LoVo (cell line): ENCODE data around the gene IGLL5.

Experiments
- DNase-seq: peaks from one replicate; pipeline ENCODE4 v3.0.0-alpha.2; 2016; ENCODE audit warnings: low spot score

IGLL5 gene

DNA sequence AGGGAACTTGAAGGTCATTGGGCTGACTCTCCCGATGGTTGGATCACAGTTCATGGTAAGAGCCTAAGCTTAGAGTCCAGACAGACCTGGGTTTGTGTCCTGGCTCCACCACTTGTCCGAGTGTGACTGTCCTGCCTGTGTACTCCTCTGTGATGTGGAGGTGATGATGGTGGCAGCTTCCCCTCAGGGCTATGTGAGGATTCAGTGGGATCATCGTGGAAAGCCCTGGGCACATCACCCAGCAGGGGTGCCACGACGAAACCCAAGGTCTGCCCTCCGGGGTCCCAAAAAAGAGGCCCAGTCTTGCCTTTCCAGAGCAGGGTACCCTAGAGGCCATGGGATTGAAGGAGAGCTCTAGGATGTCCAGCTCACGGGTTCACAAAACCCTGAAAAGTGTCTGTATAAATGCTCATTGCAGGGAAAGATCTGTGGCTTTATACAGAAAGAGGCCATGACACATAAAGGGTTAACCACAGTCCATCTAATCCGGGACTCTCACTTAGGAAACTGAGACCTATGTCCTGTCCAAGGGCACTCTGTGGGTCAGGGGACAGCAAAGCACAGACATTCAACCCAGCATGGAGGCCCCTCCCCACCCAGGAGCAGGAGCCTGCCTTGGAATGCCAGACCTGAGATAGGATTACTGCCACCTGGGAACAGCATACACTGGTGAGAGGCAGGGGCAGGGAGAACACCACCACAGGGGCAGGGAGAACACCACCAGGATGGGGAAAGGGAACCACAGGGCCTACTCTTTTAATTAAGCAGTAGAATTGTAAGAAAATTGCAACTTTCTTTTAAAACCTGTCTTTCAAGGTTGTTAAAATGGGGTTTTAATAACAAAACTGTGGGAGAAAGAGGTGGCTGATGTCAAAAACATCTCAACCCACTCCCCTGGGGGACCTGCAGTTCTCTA is 51.3 kb downstream of the IGLL5 start:
- no peak for DNase-seq

DNA sequence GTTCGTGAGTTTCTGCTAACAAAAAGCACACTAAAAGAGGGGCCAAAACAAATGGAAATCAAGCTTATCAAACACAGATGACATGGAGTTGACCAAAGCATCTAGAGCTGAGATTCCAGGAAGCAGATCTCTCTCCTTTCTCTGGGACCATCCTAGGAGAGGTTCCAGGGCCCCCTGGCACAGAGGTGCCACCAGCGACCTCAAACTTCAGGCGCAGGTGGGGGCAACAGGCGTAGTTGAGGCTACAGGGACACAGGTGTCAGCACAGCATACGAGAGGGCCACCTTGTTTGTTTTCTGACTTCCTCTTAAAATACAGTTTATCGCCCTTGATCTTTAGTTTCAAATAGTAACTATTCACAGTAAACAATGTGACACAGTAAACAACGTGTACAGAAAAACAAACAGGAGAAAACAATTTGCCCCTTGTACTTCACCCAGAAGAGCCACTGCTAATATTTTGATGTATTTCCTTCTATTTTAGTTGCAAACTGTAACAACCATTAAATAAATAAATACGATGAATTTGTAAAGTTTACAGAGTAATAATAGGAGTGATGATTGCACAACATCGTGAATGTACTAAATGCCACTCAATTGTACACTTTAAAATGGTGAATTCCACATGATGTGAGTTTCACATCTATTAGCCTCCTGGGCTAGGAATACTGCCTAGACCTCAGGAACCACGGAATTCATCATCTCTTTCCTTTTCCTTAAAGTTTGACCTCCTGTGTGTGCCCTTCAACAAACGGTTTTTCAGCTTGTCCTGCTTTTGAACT is 52.2 kb downstream of the IGLL5 start:
- no peak for DNase-seq

DNA sequence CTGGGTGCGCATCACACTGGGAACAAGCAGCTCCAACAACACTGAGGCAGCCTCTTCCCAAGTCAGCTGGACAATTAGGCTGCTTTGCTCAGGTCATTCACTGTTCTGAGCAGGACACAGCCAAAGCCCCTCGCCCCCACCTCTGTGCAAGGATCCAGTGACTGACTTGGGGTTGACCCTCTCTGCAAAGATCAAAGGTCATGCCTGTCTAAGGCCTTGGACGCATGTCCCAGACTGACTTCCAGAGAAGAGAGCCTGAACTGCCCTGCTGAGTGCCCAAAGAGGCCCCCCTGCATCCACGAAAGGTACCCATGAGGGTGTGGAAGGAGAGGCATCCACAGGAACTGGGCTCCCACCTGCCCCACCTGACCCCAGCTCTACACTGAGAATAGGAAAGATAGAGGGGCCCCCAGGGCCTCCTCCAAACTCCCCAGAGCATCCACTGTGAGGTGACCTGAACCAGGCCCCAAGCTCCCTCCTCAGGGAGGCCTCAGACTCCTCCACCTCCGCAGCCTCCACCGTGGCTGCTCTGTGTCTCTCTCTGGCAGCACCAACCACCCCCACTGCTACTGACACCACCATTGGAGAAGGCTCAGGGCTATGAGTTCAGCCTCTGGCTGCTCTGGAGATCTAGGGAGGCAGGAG is 53.5 kb downstream of the IGLL5 start:
- DNase-seq = no peak

DNA sequence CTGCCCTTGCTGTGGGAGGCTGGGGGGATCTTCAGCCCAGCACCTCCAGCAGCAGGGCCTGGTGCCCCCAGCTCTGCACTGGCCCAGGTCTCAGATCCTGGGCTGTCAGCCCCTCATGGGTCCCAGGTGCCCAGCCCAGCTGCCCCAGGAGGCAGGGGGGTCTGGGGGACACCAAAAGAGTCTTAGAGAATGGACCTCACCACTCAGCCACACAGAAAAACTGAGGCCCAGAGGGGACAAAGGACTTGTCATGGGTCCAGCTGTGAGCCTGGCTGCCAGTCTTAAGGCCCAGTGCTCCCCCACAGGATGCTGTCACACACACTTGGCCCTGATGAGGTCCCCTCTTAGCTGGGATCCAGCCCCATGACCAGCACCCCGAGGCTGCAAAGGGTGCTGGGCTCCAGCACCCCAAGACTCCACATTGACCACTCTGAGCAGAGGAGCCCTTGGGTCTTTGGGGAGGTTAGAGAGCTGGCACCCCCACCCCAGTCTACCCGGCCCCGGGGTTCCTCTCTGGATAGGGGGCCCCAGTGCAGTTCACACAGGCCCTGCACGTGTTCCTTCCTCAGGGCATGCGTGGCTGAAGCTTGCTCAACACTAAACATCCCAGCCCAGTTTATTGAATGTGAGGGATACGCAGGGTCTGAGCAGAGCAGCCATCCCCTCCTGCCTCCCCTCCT is 54.4 kb downstream of the IGLL5 start:
- DNase-seq = no peak

DNA sequence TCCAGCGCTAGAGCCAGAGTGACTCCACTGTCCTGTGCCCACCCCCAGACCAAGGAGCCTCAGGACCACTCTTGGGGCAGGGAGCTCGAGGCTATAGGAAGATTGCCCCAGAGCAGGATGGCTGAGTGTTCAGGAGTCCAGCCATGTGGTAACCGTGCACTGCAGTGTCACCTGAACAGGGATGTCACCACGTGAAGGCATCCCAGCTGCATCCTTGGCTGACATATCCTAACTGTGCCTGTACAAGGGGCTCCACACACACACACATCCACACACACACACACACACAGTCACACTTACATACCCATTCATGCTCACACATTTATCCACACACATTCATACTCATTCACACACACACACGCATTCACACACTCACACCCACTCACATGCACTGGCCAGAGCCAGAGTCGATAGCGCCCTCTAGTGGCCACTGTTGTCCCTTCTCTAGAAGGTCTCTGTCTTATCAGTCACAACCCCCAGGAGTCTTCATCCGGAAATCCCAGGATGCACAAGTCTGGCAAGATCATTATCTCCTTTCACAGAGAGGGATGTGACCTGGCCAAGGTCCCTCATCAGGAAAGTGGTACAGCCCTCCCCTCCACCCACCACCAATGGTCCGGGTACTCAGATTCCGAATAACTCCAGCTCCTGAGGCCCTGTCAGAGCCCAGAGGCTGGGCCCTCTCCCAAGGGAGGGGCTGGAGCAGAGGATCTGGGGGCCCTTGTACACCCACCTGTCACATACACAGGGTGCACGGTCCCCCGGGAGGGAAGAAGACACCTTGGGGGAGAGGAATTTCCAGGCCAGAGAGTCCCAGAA is 55.1 kb downstream of the IGLL5 start:
- peak; percentile 31 for DNase-seq

DNA sequence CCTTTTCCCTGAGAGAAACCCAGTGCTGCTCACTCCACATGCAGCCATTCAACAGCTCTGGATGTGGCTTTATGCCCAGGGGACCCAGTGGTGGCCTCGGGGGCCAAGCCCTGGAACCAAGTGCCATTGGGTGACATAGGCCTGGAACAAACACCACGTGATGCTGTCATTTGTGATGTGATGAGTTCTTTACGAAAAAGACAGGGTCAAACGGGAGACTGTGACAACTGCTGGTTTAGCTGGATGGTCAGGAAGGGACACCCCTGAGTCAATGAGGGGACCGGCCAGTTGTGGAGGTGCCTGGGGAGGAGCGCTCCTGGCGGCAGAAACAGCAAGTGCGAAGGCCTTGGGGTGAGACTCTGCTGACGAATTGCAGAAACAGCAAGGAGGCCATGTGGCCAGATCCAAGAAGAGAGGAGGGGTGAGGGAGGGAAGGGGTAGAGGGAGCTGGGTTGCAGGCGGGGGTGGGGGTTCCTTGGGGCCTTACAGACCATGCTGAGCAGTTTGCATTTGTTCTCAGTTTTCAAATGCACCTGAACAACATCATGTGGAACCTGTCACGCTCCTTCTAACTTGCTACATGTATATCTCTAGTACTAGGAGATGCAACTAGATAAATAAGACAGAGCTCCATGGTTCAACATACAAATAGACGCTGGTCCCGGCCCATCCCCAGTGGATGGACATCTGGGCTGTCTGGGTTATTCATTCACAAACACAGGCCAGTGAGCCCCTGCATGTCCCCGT is 56.1 kb downstream of the IGLL5 start:
- DNase-seq = no peak

DNA sequence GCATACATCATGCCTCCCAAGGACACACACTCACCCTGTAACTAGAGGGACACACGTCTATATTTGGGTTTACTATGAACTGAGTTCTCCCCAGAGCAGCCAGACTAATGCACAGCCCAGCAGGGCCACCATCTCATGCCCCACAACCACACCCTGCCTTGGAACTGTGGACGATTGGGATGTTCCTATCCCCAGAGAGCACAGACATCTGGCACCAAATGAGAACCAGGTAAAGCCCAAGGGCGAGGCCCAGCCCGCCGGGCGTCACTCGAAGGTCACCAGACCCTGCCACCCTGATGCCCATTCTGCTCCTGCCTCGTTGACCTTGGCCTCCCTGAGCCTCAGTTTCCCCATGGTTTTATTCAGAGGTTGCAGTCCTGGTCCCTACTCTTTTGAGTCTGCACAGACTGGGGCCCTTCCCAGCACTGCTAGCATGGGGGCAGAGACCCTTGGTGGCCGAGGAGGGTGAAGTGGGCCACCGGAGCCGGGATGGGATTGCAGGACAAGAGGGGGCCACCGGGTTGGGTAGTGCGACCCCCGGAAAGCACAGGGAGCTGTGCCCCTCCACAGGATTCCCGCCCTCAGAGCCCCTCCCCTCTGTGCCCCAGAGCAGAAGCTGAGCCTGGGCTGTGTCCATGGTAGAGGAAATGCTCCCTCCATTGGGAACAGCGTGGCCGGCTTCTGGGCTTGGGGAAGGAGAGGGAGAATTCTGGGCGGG is 56.8 kb downstream of the IGLL5 start:
- no peak for DNase-seq

DNA sequence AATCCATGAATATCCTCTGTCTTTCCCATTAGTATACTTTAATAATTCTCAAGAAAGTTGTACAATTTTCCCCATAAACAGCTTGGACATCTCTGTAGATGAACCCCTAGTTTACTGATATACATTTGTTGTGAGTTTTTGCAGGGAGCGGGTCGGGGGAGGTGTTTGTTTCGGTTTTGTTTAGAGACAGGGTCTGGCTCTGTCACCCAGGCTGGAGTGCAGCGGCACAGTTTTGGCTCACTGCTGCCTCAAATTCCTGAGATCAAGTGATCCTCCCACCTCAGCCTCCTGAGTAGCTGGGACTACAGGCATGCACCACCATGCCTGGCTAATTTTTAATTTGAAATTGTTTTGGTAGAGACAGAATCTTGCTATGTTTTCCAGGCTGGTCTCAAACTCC is 57.6 kb downstream of the IGLL5 start:
- DNase-seq = no peak
